ENCODE measurements around the gene RNU6-8. TPM values are rescaled to one million over a fixed set of nuclear protein-coding genes. Genes with fewer than 3 reads are reported as not detected.

RNU6-8 gene
- total and polyA plus RNA-seq, 10 of the 15 experiments (the other 5 are each of a cell fraction or from before 2014, with no cell fraction given), result not detected

DNA sequence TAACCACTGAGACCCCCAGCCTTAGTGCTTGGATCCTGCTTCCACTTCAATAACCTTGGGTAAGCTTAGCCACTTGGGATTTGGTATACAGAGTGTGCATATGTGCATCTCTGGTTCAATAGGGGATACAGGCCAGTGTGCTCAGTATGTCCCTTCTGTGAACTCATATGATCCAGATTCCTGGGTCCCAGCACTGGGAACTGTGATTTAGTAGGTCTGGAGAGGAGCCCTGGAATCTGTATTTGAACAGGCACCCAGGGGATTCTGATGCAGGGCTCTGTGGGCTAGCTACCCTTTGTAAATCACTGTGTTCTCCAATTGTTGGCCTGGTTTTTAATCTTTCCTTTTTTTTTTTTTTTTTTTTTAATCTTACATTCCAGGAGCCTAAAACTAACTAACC lies 9.8 kb upstream of the RNU6-8 start:
- no peaks in the 10 kb centered on the region for H3K36me3 ChIP-seq (ENCODE audit: control insufficient read depth in 2 of 2, insufficient read depth in 2 of 2, low read length in 1 of 2)
- TF ChIP-seq BRCA1 (IDR thresholded peaks at IDR 0.05; ENCODE audit: low read depth, low read length) (no peak), RELA (IDR thresholded peaks at IDR 0.05; ENCODE audit: borderline replicate concordance, partially characterized antibody) (no peak), TCF12 (IDR thresholded peaks at IDR 0.05; ENCODE audit: low read depth, low read length) (no peak), RBBP5 (conservative IDR thresholded peaks at IDR 0.05) (no peak), STAT3 (IDR thresholded peaks at IDR 0.05; ENCODE audit: low read depth, low read length) (no peak), CHD4 (IDR thresholded peaks at IDR 0.05) (no peak), NRF1 (conservative IDR thresholded peaks at IDR 0.05; ENCODE audit: low read depth, low read length) (no peak), SMC3 (IDR thresholded peaks at IDR 0.05; ENCODE audit: borderline replicate concordance, low read length) (no peak), NBN (IDR thresholded peaks at IDR 0.05) (no peak), TARDBP (IDR thresholded peaks at IDR 0.05; ENCODE audit: borderline replicate concordance) (no peak), CEBPB (IDR thresholded peaks at IDR 0.05; ENCODE audit: borderline replicate concordance in 1 of 2, low read depth in 2 of 2, low read length in 2 of 2) (no peak), RFX5 (IDR thresholded peaks at IDR 0.05; ENCODE audit: low read depth, low read length) (no peak), YBX1 (IDR thresholded peaks at IDR 0.05) (no peak)
- TF ChIP-seq, protein P1, sequence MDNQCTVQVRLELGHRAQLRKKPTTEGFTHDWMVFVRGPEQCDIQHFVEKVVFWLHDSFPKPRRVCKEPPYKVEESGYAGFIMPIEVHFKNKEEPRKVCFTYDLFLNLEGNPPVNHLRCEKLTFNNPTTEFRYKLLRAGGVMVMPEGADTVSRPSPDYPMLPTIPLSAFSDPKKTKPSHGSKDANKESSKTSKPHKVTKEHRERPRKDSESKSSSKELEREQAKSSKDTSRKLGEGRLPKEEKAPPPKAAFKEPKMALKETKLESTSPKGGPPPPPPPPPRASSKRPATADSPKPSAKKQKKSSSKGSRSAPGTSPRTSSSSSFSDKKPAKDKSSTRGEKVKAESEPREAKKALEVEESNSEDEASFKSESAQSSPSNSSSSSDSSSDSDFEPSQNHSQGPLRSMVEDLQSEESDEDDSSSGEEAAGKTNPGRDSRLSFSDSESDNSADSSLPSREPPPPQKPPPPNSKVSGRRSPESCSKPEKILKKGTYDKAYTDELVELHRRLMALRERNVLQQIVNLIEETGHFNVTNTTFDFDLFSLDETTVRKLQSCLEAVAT (IDR thresholded peaks at IDR 0.05), result no peak
- TF ChIP-seq, protein P2, sequence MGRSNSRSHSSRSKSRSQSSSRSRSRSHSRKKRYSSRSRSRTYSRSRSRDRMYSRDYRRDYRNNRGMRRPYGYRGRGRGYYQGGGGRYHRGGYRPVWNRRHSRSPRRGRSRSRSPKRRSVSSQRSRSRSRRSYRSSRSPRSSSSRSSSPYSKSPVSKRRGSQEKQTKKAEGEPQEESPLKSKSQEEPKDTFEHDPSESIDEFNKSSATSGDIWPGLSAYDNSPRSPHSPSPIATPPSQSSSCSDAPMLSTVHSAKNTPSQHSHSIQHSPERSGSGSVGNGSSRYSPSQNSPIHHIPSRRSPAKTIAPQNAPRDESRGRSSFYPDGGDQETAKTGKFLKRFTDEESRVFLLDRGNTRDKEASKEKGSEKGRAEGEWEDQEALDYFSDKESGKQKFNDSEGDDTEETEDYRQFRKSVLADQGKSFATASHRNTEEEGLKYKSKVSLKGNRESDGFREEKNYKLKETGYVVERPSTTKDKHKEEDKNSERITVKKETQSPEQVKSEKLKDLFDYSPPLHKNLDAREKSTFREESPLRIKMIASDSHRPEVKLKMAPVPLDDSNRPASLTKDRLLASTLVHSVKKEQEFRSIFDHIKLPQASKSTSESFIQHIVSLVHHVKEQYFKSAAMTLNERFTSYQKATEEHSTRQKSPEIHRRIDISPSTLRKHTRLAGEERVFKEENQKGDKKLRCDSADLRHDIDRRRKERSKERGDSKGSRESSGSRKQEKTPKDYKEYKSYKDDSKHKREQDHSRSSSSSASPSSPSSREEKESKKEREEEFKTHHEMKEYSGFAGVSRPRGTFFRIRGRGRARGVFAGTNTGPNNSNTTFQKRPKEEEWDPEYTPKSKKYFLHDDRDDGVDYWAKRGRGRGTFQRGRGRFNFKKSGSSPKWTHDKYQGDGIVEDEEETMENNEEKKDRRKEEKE (IDR thresholded peaks at IDR 0.05), result no peak
- TF ChIP-seq, protein P3, sequence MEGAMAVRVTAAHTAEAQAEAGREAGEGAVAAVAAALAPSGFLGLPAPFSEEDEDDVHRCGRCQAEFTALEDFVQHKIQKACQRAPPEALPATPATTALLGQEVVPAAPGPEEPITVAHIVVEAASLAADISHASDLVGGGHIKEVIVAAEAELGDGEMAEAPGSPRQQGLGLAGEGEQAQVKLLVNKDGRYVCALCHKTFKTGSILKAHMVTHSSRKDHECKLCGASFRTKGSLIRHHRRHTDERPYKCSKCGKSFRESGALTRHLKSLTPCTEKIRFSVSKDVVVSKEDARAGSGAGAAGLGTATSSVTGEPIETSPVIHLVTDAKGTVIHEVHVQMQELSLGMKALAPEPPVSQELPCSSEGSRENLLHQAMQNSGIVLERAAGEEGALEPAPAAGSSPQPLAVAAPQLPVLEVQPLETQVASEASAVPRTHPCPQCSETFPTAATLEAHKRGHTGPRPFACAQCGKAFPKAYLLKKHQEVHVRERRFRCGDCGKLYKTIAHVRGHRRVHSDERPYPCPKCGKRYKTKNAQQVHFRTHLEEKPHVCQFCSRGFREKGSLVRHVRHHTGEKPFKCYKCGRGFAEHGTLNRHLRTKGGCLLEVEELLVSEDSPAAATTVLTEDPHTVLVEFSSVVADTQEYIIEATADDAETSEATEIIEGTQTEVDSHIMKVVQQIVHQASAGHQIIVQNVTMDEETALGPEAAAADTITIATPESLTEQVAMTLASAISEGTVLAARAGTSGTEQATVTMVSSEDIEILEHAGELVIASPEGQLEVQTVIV (IDR thresholded peaks at IDR 0.05; ENCODE audit: borderline replicate concordance, partially characterized antibody), result no peak
- ChIA-PET CTCF (interaction anchor here (1.1 to 2.2 kb wide), 2 partner anchors 11 to 40 kb away, joined by 3 to 6 read pairs; no protein-coding TSS in a partner anchor), RAD21 (ENCODE audit: unreplicated experiment) (no interaction called here), POLR2A (interaction anchor here (0.6 kb wide), 1 partner anchor 153 kb away, joined by 3 read pairs; no protein-coding TSS in a partner anchor), SMC1A (ENCODE audit: uncharacterized antibody, unreplicated experiment) (interaction anchor here (0.8 to 1.1 kb wide), 2 partner anchors 9 to 38 kb away, joined by 3 read pairs; no protein-coding TSS in a partner anchor)
- no peak overlapping the region for H2AFZ ChIP-seq (ENCODE audit: control insufficient read depth, low read depth, low read length)
- H3K4me1 ChIP-seq (ENCODE audit: control insufficient read depth, insufficient read depth, low read length), result no peaks in the 10 kb centered on the region
- H3K4me2 ChIP-seq (ENCODE audit: control insufficient read depth, insufficient read depth), result no peak overlapping the region
- H3K9me3 ChIP-seq (replicated peaks; ENCODE audit: control insufficient read depth, insufficient read depth, low read length), result no peaks in the 10 kb centered on the region
- no peaks in the 10 kb centered on the region for H4K20me1 ChIP-seq (ENCODE audit: control insufficient read depth, insufficient read depth)
- intact Hi-C loops (cut with micrococcal nuclease; ENCODE audit: unreplicated experiment), result no loop called here
- H3K27ac ChIP-seq (ENCODE audit: control insufficient read depth, insufficient read depth), result no peak overlapping the region
- no peaks in the 10 kb centered on the region for H3K79me2 ChIP-seq (ENCODE audit: control insufficient read depth, insufficient read depth, low read length)
- FAIRE-seq (no peak), DNase-seq (ENCODE audit: low read depth, low spot score) (no peak), ATAC-seq (no peak)
- no peak overlapping the region for H3K9ac ChIP-seq (ENCODE audit: control insufficient read depth, insufficient read depth, low read length)
- BruUV-seq (replicated peaks), result no TSS peak
- in situ Hi-C loops (cut with MboI), result no loop called here
- H3K4me3 ChIP-seq, result no peak overlapping the region
- no peaks in the 10 kb centered on the region for H3K27me3 ChIP-seq (replicated peaks in 1 of 2; ENCODE audit: control insufficient read depth in 2 of 2, insufficient read depth in 2 of 2, low read length in 1 of 2)

Data from GM12878 (cell line).